HepG2 (cell line): ENCODE results near the gene PLCB1. TPM values are rescaled to one million over a fixed set of nuclear protein-coding genes. Genes with fewer than 3 reads are reported as not detected.

Experiments
- CEBPG ChIP-seq: IDR thresholded peaks from 2 replicates; pipeline ENCODE4 v1.6.1; 2016
- ELK4 ChIP-seq: sonication (generic); formaldehyde crosslinking; IDR thresholded peaks from 2 replicates; pipeline ENCODE4 v1.9.0; 2021; ENCODE audit warnings: missing genetic modification reagents, borderline replicate concordance
- EZH2 ChIP-seq: conservative IDR thresholded peaks from 2 replicates; pipeline ENCODE4 v1.6.1; 2012; ENCODE audit warnings: mild to moderate bottlenecking, low read depth, low read length, moderate library complexity
- FOXA3 ChIP-seq: IDR thresholded peaks from 2 replicates; pipeline ENCODE4 v1.6.1; 2016; ENCODE audit warnings: missing genetic modification reagents, missing compliant biosample characterization
- FOXP4 ChIP-seq: sonication (generic); formaldehyde crosslinking; IDR thresholded peaks from 2 replicates; pipeline ENCODE4 v1.4.0; 2020; ENCODE audit warnings: missing genetic modification reagents
- GATAD2A ChIP-seq: IDR thresholded peaks from 2 replicates; pipeline ENCODE4 v1.6.1; 2016
- HOXA9 ChIP-seq: sonication (generic); formaldehyde crosslinking; IDR thresholded peaks from 2 replicates; pipeline ENCODE4 v1.8.1; 2022; ENCODE audit warnings: missing genetic modification reagents, mild to moderate bottlenecking, moderate library complexity, borderline replicate concordance
- JARID2 ChIP-seq: sonication (generic); formaldehyde crosslinking; IDR thresholded peaks from 2 replicates; pipeline ENCODE4 v1.8.1; 2023; ENCODE audit warnings: missing genetic modification reagents, inconsistent platforms; ENCODE audit not compliant: insufficient replicate concordance
- NONO ChIP-seq, 2 experiments: fragments of 450-650 bp in 1 of 2; sonication (generic) in 1 of 2; formaldehyde crosslinking in 1 of 2; IDR thresholded peaks in 1 of 2; conservative IDR thresholded peaks in 1 of 2; 2 replicates each; pipeline versions ENCODE4 v1.6.1 to v1.8.0; 2017 to 2022; ENCODE audit warnings: mild to moderate bottlenecking in 1 of 2, missing genetic modification reagents in 1 of 2, moderate library complexity in 1 of 2
- NR2F6 ChIP-seq, 2 experiments: IDR thresholded peaks; 2 replicates each; pipeline ENCODE4 v1.6.1; 2016; ENCODE audit warnings: antibody characterized with exemption in 1 of 2, mild to moderate bottlenecking in 1 of 2
- SNAPC2 ChIP-seq: sonication (generic); formaldehyde crosslinking; IDR thresholded peaks from 2 replicates; pipeline ENCODE4 v1.8.1; 2022; ENCODE audit warnings: mild to moderate bottlenecking, missing genetic modification reagents
- SOX13 ChIP-seq, 3 experiments: fragments of 450-650 bp in 1 of 3; sonication (generic) in 1 of 3; formaldehyde crosslinking in 1 of 3; IDR thresholded peaks in 2 of 3; conservative IDR thresholded peaks in 1 of 3; 2 replicates each; pipeline versions ENCODE4 v1.5.0 to v1.6.1; 2016 to 2020; ENCODE audit warnings: antibody characterized with exemption in 1 of 3, mild to moderate bottlenecking in 1 of 3, missing compliant biosample characterization in 1 of 3, missing genetic modification reagents in 1 of 3, moderate library complexity in 1 of 3
- TEAD3 ChIP-seq: optimal IDR thresholded peaks from 2 replicates; pipeline ENCODE3; 2016; ENCODE audit warnings: borderline replicate concordance
- THRA ChIP-seq: sonication (generic); formaldehyde crosslinking; IDR thresholded peaks from 2 replicates; pipeline ENCODE4 v1.4.0; 2020; ENCODE audit warnings: missing genetic modification reagents, borderline replicate concordance
- ZFY ChIP-seq: sonication (generic); formaldehyde crosslinking; IDR thresholded peaks from 2 replicates; pipeline ENCODE4 v1.4.0; 2020; ENCODE audit warnings: missing genetic modification reagents
- ZNF580 ChIP-seq: IDR thresholded peaks from 2 replicates; pipeline ENCODE4 v1.6.1; 2016; ENCODE audit warnings: low read depth, borderline replicate concordance
- ZNF652 ChIP-seq: IDR thresholded peaks from 2 replicates; pipeline ENCODE4 v1.6.1; 2016; ENCODE audit warnings: low read depth, borderline replicate concordance
- polyA plus RNA-seq, 8 experiments: library from polyadenylated mRNA; depleted of rRNA in 3 of 8; stranded (reverse) in 7 of 8; unstranded in 1 of 8; fragments of >200 nt; fragmentation: Illumina TruSeq in 4 of 8; extraction: Trizol in 4 of 8; gene quantifications; 2 replicates each; pipeline versions ENCODE4 v1.2.1 to v1.2.3, GENCODE V29; 2011 to 2016; ENCODE audit warnings: low read depth in 4 of 8, missing spikeins in 1 of 8, mixed read lengths in 1 of 8; ENCODE audit not compliant: insufficient read depth in 1 of 8
- total RNA-seq, 5 experiments: library from RNA; depleted of rRNA; stranded (reverse); fragments of >200 nt; fragmentation: Illumina TruSeq; extraction: Trizol; gene quantifications; 2 replicates each; pipeline ENCODE4 v1.2.3, GENCODE V29; 2016; ENCODE audit warnings: low read depth in 1 of 5
- TF ChIP-seq, protein P1 (sequence below): IDR thresholded peaks from 2 replicates; pipeline ENCODE4 v1.6.1; 2012; ENCODE audit warnings: inconsistent platforms
- TF ChIP-seq, protein P2 (sequence below): IDR thresholded peaks from 2 replicates; pipeline ENCODE4 v1.6.1; 2012; ENCODE audit warnings: low read length, improper control_type of control experiment

The PLCB1 gene
- total and polyA plus RNA-seq, 2 of the 13 experiments (the other 11 are each of a cell fraction or from before 2014, with no cell fraction given), result 42.4 to 55.9 TPM

GRCh38 chr20:8255945-8256632 lies 124.0 kb downstream of the PLCB1 start (continued):
- TF ChIP-seq ZFY (CRISPR knock-in tag) (peak; percentile 52; the same call in 1 of the 2 replicates), ZNF580 (CRISPR knock-in tag) (no peak), FOXP4 (CRISPR knock-in tag) (peak; percentile 26; the same call in 1 of the 2 replicates), GATAD2A (CRISPR knock-in tag) (peak; percentile 33), NONO (IDR thresholded peaks at IDR 0.05) (no peak), NONO (CRISPR knock-in tag; conservative IDR thresholded peaks at IDR 0.05) (no peak), NR2F6 (IDR thresholded peaks at IDR 0.05) (peak; percentile 54), NR2F6 (CRISPR knock-in tag; IDR thresholded peaks at IDR 0.05) (no peak), ZNF652 (no peak), SOX13 (IDR thresholded peaks at IDR 0.05) (peak; percentile 54; the same call in 1 of the 2 replicates), SOX13 (CRISPR knock-in tag; conservative IDR thresholded peaks at IDR 0.05 in 1 of 2, IDR thresholded peaks at IDR 0.05 in 1 of 2) (peak in 1 of 2 experiments; percentile 86; a peak in 2 of 4 replicates), JARID2 (CRISPR knock-in tag) (no peak), ELK4 (no peak), HOXA9 (CRISPR knock-in tag) (no peak), TEAD3 (CRISPR knock-in tag) (no peak), FOXA3 (CRISPR knock-in tag) (peak; percentile 60), THRA (peak; percentile 99), EZH2 (no peak), SNAPC2 (CRISPR knock-in tag) (no peak), CEBPG (CRISPR knock-in tag) (peak; percentile 54; the same call in 1 of the 2 replicates)
- TF ChIP-seq, protein P1, sequence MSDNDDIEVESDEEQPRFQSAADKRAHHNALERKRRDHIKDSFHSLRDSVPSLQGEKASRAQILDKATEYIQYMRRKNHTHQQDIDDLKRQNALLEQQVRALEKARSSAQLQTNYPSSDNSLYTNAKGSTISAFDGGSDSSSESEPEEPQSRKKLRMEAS, result 0 out of 2 replicates have a peak, but pooled peaks have one; percentile 26
- TF ChIP-seq, protein P2, sequence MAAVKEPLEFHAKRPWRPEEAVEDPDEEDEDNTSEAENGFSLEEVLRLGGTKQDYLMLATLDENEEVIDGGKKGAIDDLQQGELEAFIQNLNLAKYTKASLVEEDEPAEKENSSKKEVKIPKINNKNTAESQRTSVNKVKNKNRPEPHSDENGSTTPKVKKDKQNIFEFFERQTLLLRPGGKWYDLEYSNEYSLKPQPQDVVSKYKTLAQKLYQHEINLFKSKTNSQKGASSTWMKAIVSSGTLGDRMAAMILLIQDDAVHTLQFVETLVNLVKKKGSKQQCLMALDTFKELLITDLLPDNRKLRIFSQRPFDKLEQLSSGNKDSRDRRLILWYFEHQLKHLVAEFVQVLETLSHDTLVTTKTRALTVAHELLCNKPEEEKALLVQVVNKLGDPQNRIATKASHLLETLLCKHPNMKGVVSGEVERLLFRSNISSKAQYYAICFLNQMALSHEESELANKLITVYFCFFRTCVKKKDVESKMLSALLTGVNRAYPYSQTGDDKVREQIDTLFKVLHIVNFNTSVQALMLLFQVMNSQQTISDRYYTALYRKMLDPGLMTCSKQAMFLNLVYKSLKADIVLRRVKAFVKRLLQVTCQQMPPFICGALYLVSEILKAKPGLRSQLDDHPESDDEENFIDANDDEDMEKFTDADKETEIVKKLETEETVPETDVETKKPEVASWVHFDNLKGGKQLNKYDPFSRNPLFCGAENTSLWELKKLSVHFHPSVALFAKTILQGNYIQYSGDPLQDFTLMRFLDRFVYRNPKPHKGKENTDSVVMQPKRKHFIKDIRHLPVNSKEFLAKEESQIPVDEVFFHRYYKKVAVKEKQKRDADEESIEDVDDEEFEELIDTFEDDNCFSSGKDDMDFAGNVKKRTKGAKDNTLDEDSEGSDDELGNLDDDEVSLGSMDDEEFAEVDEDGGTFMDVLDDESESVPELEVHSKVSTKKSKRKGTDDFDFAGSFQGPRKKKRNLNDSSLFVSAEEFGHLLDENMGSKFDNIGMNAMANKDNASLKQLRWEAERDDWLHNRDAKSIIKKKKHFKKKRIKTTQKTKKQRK, result no peak
